GM21576 (cell line): ENCODE measurements around the gene PPP3CA.

Experiments
- ATAC-seq: cut with Tn5 transposase; IDR thresholded peaks from one replicate; pipeline ENCODE4 v1.9.1; 2021; ENCODE audit warnings: mild to moderate bottlenecking, moderate library complexity; ENCODE audit not compliant: unreplicated experiment

PPP3CA gene

DNA sequence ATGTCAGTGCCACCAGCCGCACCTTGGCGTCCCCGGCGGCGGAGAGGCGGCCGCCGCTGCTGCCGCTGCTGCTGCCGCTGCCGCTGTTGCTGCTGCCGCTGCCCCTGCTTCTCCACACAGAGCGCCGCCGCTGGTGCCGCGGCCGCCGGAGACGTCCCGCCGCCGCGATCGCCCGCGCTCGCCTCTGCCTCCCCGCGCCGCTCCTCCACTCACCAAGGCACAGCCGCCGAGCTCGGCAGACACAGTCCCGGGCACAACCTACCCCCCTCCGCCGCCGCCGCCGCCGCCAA, at the start of gene PPP3CA:
TSS of gene PPP3CA (minus strand) at position 260 of the 290 bp plus-strand sequence.
- peak; percentile 14 for ATAC-seq

DNA sequence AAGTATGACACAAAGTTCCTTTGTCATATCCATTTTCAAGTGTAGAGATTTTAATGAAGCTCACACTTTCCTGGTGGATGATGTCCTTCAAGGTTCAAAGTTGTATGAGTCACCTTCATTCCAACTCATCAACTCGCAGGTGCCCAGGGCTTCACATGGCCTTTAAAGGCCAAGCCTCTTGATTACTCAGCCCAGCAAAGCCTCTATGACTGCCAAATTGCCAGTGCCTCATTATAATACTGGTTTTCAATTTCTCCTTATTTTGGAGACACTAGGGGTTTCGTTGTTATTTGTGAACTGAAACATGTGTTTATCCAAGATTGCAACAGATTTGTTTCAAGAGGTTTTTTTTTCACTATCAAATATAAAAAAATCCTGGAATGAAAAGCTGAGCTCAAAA, 45.9 kb upstream of the PPP3CA start:
- no peak for ATAC-seq

DNA sequence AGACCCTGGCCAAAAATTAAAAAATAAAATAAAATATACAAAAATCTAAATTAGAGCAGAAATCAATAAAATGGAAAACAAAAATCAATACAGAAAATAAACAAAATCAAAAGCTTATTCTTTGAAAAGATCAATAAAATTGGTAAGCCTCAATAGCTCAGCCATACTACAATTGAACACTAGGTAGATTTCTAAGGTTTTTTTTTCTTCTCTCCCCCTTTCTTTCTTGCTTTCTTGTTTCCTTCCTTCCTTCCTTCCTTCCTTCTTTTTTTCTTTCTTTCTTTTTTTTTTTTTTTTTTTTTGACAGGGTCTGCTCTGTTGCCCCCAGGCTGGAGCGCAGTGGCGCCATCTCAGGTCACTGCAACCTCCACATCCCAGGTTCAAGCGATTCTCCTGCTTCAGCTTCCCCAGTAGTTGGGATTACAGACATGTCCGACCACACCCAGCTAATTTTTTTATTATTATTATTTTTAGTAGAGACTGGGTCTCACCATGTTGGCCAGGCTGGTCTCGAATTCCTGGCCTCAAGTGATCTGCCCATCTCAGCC, 23.4 kb upstream of the PPP3CA start:
- no peak for ATAC-seq

DNA sequence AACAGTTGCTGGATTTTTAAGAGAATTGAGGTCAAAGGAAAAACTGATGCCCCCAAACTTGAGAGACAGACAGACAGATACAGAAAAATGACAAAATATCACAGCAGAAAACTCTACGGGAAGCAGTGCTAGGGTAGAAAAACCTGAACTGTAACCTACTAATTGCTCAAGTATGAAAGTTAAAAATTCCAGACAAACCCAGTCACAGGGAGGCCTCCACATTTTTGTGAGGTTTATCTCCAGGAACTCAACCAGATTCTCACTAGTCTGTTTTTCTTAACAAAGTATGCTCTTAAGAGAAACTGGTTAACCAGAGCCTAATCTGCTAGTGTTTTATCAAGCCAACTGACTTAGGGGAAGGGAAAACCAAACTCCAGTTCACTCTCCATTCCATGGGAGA, 19.9 kb upstream of the PPP3CA start:
- no peak for ATAC-seq

DNA sequence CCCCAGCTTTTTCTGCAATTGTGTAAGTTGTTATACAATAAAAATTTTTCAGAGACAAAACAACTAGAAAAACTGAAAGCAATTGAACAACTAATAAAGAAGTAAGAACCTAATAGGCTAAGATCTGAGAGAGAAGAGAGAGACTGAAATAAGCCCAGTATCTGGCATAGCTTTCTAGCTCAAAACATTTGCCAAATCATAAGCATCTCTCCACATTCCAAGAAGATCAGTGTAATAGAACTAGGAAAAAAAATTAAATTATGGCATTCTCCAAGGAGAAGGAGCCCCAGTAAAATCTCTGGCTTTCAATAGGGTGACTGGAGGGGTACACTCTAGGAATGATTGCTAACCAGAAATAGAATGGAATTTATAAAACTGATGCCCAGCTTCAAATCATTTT, 19.0 kb upstream of the PPP3CA start:
- ATAC-seq: no peak

DNA sequence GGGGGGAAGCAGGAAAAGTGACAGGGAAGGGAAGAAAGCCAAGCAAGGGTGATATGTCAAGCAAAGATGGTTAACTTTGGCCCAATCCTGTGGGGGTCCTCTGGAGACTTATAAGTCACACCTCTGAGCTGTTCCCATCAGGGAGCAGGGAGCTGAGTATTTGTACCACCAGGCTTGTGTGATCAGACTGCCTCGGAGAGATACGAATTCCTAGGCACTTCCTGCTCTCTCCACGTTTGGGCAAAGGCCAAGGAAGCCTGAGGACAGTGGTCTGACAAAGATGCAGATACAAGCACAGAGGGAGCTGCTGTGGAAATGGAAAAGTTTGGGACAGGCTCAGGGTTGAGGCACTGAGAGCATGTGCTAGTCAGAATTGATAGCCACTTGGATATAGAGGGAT, 10.4 kb upstream of the PPP3CA start:
- ATAC-seq: no peak

DNA sequence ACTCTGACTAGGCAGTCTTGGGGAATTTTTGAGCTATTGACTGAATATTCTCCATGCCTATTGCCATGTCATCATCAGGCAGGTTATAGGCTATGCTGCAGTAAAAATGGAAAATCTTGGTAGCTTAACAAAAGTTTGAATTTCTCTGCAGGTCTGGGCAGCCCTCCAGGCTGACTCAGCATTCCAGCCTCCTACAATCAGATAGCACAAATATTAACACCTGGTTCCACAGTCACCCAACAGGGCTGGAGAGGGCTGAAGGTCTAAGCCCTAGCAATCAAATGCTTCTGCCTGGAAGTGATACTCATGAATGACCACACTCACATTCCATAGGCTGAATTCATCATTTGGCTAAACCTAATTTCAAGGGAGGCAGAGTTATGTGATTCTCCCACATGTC, 9.6 kb upstream of the PPP3CA start:
- no peak for ATAC-seq

DNA sequence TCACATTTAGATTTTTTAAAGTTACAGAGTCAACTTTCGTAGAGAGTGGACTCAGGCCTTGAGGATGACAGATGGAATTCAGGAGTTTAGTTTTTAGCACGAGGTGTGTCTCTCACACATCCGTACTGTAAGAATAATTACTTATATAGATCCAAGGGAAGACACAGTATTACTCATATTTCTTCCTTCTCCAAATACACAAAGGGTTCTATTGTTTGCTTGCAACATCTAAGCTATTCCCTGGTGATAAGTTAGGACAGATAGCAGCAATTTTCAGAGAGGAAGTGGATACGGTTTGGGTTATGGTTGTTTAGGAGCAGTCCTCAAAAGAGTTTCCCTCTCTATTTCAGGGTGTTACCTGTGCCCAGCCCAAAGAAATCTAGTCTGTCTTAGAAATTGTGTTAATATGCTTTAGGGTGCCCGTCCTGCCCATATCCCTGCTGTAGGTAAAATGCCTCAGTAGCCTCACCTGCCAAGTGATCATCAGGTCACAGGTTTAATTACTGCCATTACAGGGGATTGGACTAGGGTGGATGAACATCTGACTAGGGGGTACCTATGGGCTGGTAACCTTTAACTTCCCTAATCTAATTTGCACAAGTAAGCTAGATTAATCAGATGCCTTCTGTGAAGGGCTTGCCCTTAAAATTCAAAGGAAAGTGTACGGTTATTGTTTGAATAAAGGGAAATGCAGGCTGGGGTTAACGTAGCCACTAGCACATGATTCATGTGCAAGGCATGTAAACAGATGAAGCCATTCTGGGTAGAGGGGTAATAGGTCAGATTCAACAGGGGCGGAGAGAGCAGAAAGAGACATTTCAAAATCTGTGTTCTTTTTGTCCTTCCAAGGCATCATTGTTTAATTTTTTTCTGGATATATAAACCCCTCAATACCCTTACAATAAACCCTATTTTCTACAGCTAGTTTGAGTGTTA, 8.7 kb upstream of the PPP3CA start:
- ATAC-seq: no peak

DNA sequence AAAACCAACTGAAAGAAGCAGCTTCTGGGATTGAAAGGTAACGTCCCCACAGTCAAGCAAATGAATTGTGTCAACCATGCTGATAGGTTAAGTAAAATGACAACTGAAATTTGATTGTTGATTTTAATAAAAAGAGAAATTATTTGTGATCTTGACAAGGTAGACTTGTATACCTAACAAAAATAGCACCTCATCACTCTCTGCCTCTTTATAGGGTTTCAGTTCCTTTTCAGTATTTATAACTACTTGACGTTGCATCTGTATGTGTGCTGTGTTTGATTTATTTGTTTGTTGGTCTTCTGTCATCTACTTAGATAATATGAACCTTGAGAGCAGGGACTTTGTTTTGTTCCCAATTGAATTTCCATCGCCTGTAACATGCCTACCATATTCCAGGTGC, 7.9 kb upstream of the PPP3CA start:
- peak; percentile 100 for ATAC-seq

DNA sequence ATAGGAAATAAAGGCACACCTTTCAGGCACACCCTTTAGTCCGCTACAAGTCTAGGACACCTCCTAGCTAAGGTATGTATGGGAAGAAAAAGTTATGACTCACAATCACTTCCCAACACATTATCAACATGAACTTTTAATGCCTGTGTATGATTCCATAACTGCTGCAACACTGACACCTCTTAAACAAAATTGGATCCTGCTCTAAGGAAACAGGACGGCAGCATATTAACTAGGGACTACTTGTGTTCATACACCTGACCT, 2.4 kb upstream of the PPP3CA start:
- no peak for ATAC-seq

DNA sequence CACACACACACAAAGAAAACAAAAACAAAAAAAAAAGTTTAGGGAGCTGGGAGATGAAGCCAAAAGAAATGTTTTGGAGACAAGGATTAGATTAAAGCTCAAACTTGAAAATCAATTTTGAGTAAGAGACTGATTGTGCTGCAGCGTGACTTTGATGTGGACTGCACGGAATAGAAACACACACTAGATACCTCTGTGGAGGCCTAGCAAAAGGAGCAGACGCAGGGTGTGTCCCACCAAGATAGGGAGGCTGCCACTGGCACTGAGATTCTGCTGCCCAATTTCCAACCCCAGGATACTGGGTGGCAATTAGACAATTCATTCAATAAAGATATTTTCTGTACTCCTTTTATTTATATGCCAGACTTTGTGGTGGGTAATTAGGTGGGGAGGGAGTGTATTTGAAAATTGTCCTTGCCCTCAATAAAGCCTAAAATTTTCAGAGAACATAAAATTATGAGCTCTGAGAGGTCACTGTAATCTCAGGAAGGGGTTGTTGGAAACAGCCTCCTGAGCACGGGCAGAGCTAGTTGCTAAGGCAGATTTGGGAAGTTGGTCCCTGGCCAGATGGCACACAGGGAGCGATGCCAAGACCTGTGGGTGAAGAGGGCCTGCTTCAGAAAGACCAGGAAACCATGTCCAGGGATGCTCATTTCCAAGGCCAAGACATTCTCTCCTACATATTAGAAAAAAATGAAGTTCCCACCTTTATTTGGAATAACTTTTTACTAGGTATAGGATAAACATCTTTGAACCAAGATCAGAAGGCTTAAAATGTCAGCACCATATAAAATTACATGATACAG, 1.9 kb upstream of the PPP3CA start:
- no peak for ATAC-seq

DNA sequence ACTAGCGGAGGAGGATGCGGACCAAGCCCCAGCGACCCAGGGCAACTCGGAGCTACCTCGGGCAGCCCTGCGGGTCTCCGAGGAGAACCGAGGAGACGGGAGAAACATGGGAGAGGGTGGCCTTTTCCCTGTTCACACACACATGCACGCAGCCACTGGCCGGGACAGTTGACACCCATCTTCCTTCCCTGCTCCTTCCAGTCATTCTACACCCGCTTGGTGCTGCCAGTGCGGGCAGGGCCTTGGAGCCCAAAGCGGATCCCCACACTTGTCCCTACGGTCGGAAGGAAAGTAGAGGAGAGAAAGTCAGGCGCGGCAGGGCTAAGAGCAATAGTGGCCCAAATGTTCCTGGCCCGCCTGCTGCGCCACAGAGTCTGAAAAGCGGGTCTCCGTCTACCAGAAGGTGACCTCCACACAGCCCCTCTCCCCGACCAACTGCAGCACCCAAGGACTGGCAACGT, 1.1 kb upstream of the PPP3CA start:
- ATAC-seq: no peak

DNA sequence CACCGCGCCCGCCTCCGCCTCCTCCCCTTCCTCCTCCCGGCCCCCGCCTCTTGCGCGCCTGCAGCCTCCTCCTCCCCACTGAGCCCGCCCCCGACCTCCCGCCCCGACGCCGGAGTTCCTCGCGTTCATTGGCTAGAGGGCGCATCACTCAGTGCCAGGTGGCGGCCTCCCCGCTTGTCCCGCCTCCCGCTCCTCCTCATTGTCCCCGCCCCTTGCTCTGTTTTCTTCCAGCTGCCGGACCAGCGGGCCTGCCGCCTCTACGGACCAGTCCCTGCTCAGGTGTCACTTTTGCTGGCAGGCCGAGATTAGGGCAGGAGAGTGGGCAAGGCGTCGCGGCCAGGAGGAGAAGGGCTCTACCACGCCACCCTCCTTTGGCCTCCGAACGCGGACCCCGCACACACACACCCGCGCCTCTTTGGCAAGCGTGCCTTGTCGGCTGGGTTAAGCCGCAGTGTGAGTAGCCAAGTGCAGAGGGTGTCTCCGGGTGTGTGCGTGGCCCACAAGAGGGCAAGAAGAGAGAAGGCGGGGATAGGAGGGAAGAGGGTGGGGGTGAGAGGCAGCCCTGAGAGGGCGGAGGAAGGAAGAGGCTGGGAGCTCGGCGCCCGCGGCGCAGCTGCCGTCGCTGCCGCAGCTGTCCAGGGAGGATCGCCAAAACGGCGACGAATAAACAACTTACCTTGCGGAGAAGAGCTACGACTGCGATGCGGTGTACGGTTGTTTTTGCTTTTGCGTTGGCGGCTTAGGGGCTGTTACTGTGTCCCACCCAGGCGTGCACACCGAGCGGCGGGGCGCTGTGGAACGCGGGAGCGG, 436 bp upstream of the PPP3CA start:
- peak; percentile 79 for ATAC-seq

DNA sequence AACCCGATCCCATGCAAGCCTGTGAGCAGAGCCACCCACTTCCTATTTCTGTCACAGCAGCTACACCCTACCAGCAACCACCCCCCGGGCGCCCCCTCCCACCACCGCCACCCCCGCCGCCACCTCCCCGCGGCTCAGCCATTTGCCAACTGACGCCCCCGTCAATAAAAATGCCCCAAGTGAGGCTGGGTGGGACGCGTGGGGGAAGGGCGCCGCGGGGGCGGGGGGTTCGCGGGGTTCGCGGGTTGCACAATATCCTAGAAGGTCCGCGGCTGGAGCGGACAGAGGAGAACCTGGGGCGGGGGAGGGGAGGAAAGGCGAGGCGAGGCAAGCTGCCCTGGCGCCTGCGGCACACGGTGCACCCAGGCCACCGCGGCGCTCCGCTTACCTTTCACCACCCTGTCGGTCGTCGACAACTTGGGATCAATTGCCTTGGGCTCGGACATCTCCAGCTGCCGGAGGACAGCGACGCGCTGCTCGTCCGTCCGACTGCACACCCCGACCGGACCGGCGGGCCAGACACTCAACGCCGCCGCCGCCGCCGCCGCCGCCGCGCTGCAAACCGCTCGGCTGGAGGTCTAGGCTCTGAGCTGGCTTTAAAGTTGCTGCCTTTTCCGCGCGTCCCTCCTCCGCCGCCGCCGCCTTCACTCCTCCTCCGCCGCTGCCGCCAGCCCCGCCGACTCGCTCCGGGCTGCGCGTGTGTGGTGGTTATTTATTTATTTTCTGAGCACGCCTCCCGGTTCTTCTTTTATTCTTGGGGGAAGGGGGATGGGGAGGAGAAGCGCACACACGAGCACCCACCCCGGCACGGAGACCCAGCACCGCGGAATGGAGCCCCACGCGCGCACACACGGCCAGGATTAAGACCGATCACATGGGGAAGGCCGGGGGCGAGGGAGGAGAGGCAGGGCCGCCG, 717 bp downstream of the PPP3CA start:
- ATAC-seq: peak; percentile 9

DNA sequence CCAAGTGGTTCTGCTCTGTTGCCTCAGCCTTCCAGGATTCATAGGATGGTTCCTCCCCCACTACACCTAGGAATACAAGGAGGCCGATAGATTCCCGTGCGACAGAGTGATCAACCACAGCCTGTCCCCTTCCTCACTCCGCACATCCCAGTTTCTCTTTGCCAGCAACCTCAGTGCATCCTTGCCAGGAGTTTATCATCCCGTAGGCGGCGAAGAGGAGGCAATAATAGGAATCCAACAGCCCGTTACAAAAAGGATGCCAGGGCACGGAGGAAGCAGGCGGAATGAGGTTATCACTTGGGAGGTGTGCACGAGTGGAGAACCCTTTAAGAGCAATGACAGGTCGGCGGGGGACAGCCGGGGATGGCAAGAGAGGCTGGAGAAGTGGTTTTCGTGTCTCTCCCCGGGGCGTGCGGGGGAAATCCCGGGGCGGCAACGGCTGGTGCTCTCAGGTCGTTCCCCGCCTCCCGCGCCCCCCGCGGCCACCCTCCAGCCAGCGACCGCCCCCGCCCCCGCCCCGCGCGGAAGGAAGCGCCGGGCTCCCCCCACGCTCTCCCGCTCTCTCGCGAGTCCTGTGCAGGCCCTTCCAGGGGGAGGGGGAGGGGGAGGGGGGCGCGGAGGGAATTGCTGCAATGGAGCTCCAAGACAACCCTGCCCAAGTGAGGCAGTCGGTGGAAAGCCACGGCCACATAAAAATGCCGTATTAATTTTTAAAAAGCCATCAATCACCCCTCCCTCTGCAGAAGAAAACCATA, 1.6 kb downstream of the PPP3CA start:
- no peak for ATAC-seq

DNA sequence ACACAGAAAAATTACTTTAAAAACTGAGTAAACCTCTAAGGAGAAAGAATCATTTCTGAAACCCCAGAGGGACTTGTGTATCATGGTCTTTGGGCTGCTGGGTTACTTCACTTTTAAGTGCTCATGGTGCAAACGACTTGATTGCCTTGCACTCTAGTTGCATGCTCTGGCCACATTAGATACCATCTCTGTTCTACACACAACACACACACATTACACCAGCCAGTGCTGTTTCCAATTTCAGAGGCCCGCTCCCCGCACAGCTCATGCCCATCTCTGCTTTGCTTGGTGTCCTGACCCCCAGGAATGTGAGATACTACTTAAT, 2.1 kb downstream of the PPP3CA start:
- no peak for ATAC-seq

DNA sequence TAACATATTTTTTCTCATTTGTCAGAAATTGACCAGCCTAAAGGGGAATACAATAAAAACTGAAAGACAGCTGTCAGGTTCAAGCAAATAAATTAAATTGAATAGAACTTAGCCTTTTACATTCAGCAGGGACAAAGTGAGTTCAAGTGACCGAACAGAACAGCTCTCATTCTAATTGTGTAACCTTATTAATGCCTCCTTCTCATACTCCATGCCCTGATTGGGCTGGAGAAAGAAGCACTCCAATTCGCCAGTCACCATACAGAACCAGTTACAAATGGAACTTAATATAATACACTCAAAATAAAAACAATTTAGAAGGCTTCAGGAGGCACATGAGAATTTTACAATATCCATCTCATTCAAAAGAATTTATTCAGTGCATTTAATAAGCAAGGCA, 8.0 kb downstream of the PPP3CA start:
- ATAC-seq: no peak

DNA sequence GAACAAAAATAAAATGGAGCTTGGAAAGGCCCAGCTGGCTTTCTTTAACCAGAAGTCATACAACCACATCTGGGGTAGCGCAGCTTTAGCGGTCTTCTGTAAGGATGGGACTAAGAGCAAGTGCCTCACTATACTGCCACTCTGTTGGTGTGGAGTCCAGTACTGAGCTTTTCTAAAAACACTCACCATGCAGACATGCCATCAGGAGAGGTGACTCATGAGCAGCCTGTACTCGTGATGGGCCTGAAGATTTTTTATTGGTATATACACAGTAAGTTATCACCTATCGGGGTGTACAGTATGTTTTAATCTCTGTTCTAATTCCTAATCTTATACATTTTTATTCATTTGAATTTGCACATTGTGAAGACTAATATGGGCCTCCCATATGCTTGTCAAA, 9.6 kb downstream of the PPP3CA start:
- no peak for ATAC-seq

DNA sequence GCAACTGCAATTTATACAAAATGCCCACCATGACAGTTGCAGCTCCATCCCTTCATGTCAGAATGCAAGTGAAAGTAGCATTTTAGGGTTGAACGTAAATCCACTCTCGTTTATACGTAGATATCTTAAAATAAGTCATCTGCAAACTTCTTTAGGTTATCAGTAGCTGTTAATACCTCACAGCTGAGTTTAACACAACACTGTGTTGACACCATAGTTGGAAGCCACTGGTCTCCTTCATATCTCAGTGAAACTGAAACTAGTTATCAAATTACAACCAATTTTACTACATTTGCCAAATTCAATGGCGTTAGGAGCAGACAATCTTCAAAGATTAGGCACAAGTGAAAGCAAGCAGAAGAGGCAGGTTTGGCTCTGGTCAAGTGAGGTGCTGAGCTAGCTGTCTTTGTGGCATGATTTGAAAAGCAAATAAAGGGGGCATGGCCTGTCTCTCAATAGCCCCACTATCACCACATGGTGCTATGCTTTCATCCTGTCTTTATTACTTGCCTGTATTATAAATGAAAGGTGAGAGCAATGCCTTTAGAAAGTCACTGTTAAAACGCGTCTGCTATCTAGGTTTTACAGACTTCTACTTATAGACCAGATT, 12.3 kb downstream of the PPP3CA start:
- no peak for ATAC-seq
